IMR-90 (cell line): ENCODE results near the gene RGR. TPM values are rescaled to one million over a fixed set of nuclear protein-coding genes. Genes with fewer than 3 reads are reported as not detected.

Experiments
- ATAC-seq: fragments of 200-7000 bp; cut with Tn5 transposase; 2 replicates; pipeline ENCODE4 v1.9.1; 2020; ENCODE audit warnings: low read depth, mild to moderate bottlenecking, moderate library complexity
- BruUV-seq: library from RNA; stranded (reverse); fragments of 400-500 nt; replicated peaks from 2 replicates; lab custom pipeline; 2021; lab: Mats Ljungman, UMichigan
- CTCF ChIA-PET: fragments of 300-600 bp; formaldehyde crosslinking; extraction: SDS; loops from one replicate; lab custom pipeline; 2021; ENCODE audit warnings: antibody characterized with exemption; lab: Yijun Ruan, JAX
- POLR2A ChIA-PET: fragments of 300-600 bp; sonication (Branson Sonifier 250); formaldehyde crosslinking; loops from one replicate; lab custom pipeline; 2022; ENCODE audit warnings: antibody characterized with exemption; ENCODE audit not compliant: unreplicated experiment; lab: Charles Lee
- DNase-seq: peaks from one replicate; pipeline ENCODE4 v3.0.0; 2013
- H2AFZ ChIP-seq: replicated peaks from 2 replicates; pipeline ENCODE3; 2013; ENCODE audit warnings: low read length, mild to moderate bottlenecking; ENCODE audit not compliant: poor library complexity
- H2AK5ac ChIP-seq: 2 replicates; pipeline ENCODE4 v1.6.1; 2013; ENCODE audit warnings: low read depth, low read length, inconsistent platforms
- H2AK9ac ChIP-seq: replicated peaks from 2 replicates; pipeline ENCODE3; 2013; ENCODE audit warnings: mild to moderate bottlenecking, low read depth, low read length, moderate library complexity; ENCODE audit not compliant: poor library complexity
- H2BK120ac ChIP-seq: 2 replicates; pipeline ENCODE4 v1.6.1; 2013; ENCODE audit warnings: low read depth, low read length, inconsistent platforms
- H2BK15ac ChIP-seq: 3 replicates; pipeline ENCODE4 v1.6.1; 2013; ENCODE audit warnings: low read depth, low read length, inconsistent platforms
- H2BK20ac ChIP-seq: 2 replicates; pipeline ENCODE4 v1.6.1; 2013; ENCODE audit warnings: low read depth, mild to moderate bottlenecking, inconsistent platforms, low read length, moderate library complexity
- H2BK5ac ChIP-seq: 2 replicates; pipeline ENCODE4 v1.6.1; 2013; ENCODE audit warnings: mild to moderate bottlenecking, low read depth, low read length, inconsistent platforms; ENCODE audit not compliant: poor library complexity, severe bottlenecking
- H3K14ac ChIP-seq: replicated peaks from 2 replicates; pipeline ENCODE4 v1.6.1; 2013; ENCODE audit warnings: low read depth, low read length, inconsistent platforms
- H3K18ac ChIP-seq: 2 replicates; pipeline ENCODE4 v1.6.1; 2013; ENCODE audit warnings: low read depth, low read length, control low read depth
- H3K23ac ChIP-seq: 2 replicates; pipeline ENCODE4 v1.6.1; 2013; ENCODE audit warnings: low read depth, low read length, inconsistent platforms
- H3K27ac ChIP-seq: 2 replicates; pipeline ENCODE4 v1.5.1; 2013; ENCODE audit warnings: mild to moderate bottlenecking, control low read depth, low read length; ENCODE audit not compliant: insufficient read depth
- H3K27me3 ChIP-seq: 2 replicates; pipeline ENCODE4 v1.6.1; 2013; ENCODE audit warnings: low read length; ENCODE audit not compliant: control insufficient read depth, insufficient read depth
- H3K36me3 ChIP-seq: 2 replicates; pipeline ENCODE4 v1.6.1; 2013; ENCODE audit warnings: low read length, mixed read lengths; ENCODE audit not compliant: control insufficient read depth, insufficient read depth
- H3K4ac ChIP-seq: 2 replicates; pipeline ENCODE4 v1.6.1; 2013; ENCODE audit warnings: low read depth, low read length, inconsistent platforms
- H3K4me1 ChIP-seq: 2 replicates; pipeline ENCODE4 v1.6.1; 2013; ENCODE audit warnings: low read length, mixed read lengths; ENCODE audit not compliant: control insufficient read depth, insufficient read depth
- H3K4me2 ChIP-seq: 2 replicates; pipeline ENCODE4 v1.6.1; 2013; ENCODE audit warnings: low read depth, mild to moderate bottlenecking, control low read depth, low read length, moderate library complexity
- H3K4me3 ChIP-seq: 2 replicates; pipeline ENCODE4 v1.5.1; 2013; ENCODE audit warnings: low read depth, mild to moderate bottlenecking, control low read depth, low read length, moderate library complexity; ENCODE audit not compliant: insufficient read depth
- H3K56ac ChIP-seq: 2 replicates; pipeline ENCODE4 v1.6.1; 2013; ENCODE audit warnings: low read length, inconsistent platforms; ENCODE audit not compliant: insufficient read depth; ENCODE audit errors: extremely low read depth
- H3K79me1 ChIP-seq, 2 experiments: 2 replicates each; pipeline ENCODE4 v1.6.1; 2013; ENCODE audit warnings: low read length in 2 of 2, inconsistent platforms in 1 of 2, low read depth in 1 of 2
- H3K9ac ChIP-seq: 2 replicates; pipeline ENCODE4 v1.6.1; 2013; ENCODE audit warnings: low read depth, low read length, control low read depth
- H3K9me1 ChIP-seq: 2 replicates; pipeline ENCODE4 v1.6.1; 2013; ENCODE audit warnings: low read length, inconsistent platforms; ENCODE audit not compliant: insufficient read depth
- H3K9me3 ChIP-seq: 2 replicates; pipeline ENCODE4 v1.6.1; 2013; ENCODE audit warnings: low read length; ENCODE audit not compliant: control insufficient read depth, insufficient read depth
- H4K20me1 ChIP-seq: 2 replicates; pipeline ENCODE4 v1.6.1; 2013; ENCODE audit warnings: low read length, inconsistent platforms; ENCODE audit not compliant: insufficient read depth
- H4K5ac ChIP-seq: 2 replicates; pipeline ENCODE4 v1.6.1; 2013; ENCODE audit warnings: mild to moderate bottlenecking, low read depth, low read length, control low read depth
- H4K8ac ChIP-seq, 2 experiments: 2 replicates each; pipeline ENCODE4 v1.6.1; 2013; ENCODE audit warnings: low read depth in 2 of 2, low read length in 2 of 2, control low read depth in 1 of 2, inconsistent platforms in 1 of 2
- H4K91ac ChIP-seq: 2 replicates; pipeline ENCODE4 v1.6.1; 2013; ENCODE audit warnings: low read depth, low read length, inconsistent platforms; ENCODE audit not compliant: insufficient read depth
- BHLHE40 ChIP-seq: fragments of 150-350 bp; IDR thresholded peaks from 2 replicates; pipeline ENCODE4 v1.6.1; 2016; ENCODE audit warnings: mild to moderate bottlenecking, low read depth, low read length
- CHD1 ChIP-seq: IDR thresholded peaks from 2 replicates; pipeline ENCODE4 v1.6.1; 2012; ENCODE audit warnings: low read depth, low read length, improper control_type of control experiment
- FOS ChIP-seq: fragments of 150-350 bp; IDR thresholded peaks from 2 replicates; pipeline ENCODE4 v1.6.1; 2016; ENCODE audit warnings: low read depth, low read length
- MAFK ChIP-seq: IDR thresholded peaks from 2 replicates; pipeline ENCODE4 v1.6.1; 2012; ENCODE audit warnings: low read depth, low read length, improper control_type of control experiment
- MAZ ChIP-seq: IDR thresholded peaks from 2 replicates; pipeline ENCODE4 v1.6.1; 2012; ENCODE audit warnings: low read depth, mild to moderate bottlenecking, low read length, improper control_type of control experiment, moderate library complexity, borderline replicate concordance
- MXI1 ChIP-seq: IDR thresholded peaks from 2 replicates; pipeline ENCODE4 v1.6.1; 2012; ENCODE audit warnings: low read depth, mild to moderate bottlenecking, low read length, moderate library complexity, borderline replicate concordance
- NFE2L2 ChIP-seq: fragments of 150-350 bp; IDR thresholded peaks from 2 replicates; pipeline ENCODE4 v1.6.1; 2016; ENCODE audit warnings: low read depth, mild to moderate bottlenecking, low read length
- POLR2A ChIP-seq: IDR thresholded peaks from 2 replicates; pipeline ENCODE4 v1.6.1; 2012; ENCODE audit warnings: mild to moderate bottlenecking, low read depth, low read length
- RAD21 ChIP-seq: IDR thresholded peaks from 2 replicates; pipeline ENCODE4 v1.6.1; 2012; ENCODE audit warnings: low read length, improper control_type of control experiment
- RFX5 ChIP-seq: IDR thresholded peaks from 2 replicates; pipeline ENCODE4 v1.8.0; 2012; ENCODE audit warnings: low read depth, mild to moderate bottlenecking, low read length, moderate library complexity
- SMC3 ChIP-seq: fragments of 150-350 bp; IDR thresholded peaks from 2 replicates; pipeline ENCODE4 v1.6.1; 2016; ENCODE audit warnings: low read depth, mild to moderate bottlenecking, antibody characterized with exemption, low read length, moderate library complexity
- USF2 ChIP-seq: fragments of 150-350 bp; IDR thresholded peaks from 2 replicates; pipeline ENCODE4 v1.6.1; 2017; ENCODE audit warnings: mild to moderate bottlenecking, antibody characterized with exemption, low read length, low read depth
- WGBS, 2 experiments: methylation state at CpG; one replicate each; pipeline versions ENCODE4 v1.1.5 to v1.1.7; 2013; ENCODE audit warnings: missing lambda C conversion rate in 2 of 2; ENCODE audit not compliant: insufficient read length in 1 of 2; ENCODE audit errors: extremely low coverage in 2 of 2; 5-methylcytosine and 5-hydroxymethylcytosine counted together
- dilution Hi-C: fragments of 300-500 bp; cut with HindIII; formaldehyde crosslinking; loops from one replicate; pipeline ENCODE4 v1.14.3; 2018; ENCODE audit warnings: low sequenced_read_pairs; ENCODE audit not compliant: unreplicated experiment
- in situ Hi-C: fragments of 300-500 bp; cut with MboI; formaldehyde crosslinking; loops from 3 replicates; pipeline ENCODE4 v1.14.3; 2019; ENCODE audit warnings: low sequenced_read_pairs, inconsistent platforms, mixed read lengths
- intact Hi-C: fragments of 100-400 bp; cut with micrococcal nuclease; formaldehyde crosslinking; loops from 2 replicates; pipeline ENCODE4 v1.10.0; 2022
- polyA plus RNA-seq, 3 experiments: library from polyadenylated mRNA; depleted of rRNA; stranded (reverse); fragments of >200 nt; gene quantifications; 2 replicates each; pipeline ENCODE4 v1.2.3, GENCODE V29; 2012; ENCODE audit warnings: low replicate concordance in 1 of 3
- total RNA-seq: library from RNA; depleted of rRNA; stranded (reverse); fragments of >200 nt; gene quantifications from 2 replicates; pipeline ENCODE4 v1.2.3, GENCODE V29; 2012

Gene RGR
- total and polyA plus RNA-seq, 2 of the 4 experiments (the other 2 are of a cell fraction), result not detected

GRCh38 chr10:84214046-84214572 lies 30.7 kb upstream of the RGR start:
- CTCF ChIA-PET, result no interaction called here
- no peak overlapping the region for H4K5ac ChIP-seq
- intact Hi-C loops, result no loop called here

More at GRCh38 chr10:84214046-84214572, 30.7 kb upstream of the RGR start:
- ATAC-seq (no peak), DNase-seq (no peak)
- no peak overlapping the region for H4K8ac ChIP-seq
- dilution Hi-C loops (no loop called here), in situ Hi-C loops (no loop called here)
- H2BK15ac ChIP-seq, result no peak overlapping the region
- no peak for TF ChIP-seq BHLHE40
- no peak for TF ChIP-seq MAZ
- TF ChIP-seq RFX5, result no peak
- TF ChIP-seq SMC3, result no peak
- no peak for TF ChIP-seq MAFK
- no peak for TF ChIP-seq USF2
- no peak for TF ChIP-seq FOS
- no peak for TF ChIP-seq RAD21
- no peak for TF ChIP-seq MXI1
- TF ChIP-seq NFE2L2, result no peak
- TF ChIP-seq CHD1, result no peak
- TF ChIP-seq POLR2A, result no peak
- no peak overlapping the region for H2BK5ac ChIP-seq
- no peak overlapping the region for H2AK9ac ChIP-seq
- H3K4ac ChIP-seq, result no peak overlapping the region
- H3K9me3 ChIP-seq, result no peaks in the 10 kb centered on the region
- no peak overlapping the region for H3K56ac ChIP-seq
- no peak overlapping the region for H4K91ac ChIP-seq
- no peak overlapping the region for H2BK20ac ChIP-seq
- no peak overlapping the region for H3K14ac ChIP-seq
- H3K4me1 ChIP-seq, result no peaks in the 10 kb centered on the region
- no peaks in the 10 kb centered on the region for H3K36me3 ChIP-seq
- no peaks in the 10 kb centered on the region for H4K20me1 ChIP-seq
- no peak overlapping the region for H3K18ac ChIP-seq
- H3K4me3 ChIP-seq, result no peak overlapping the region
- no TSS peak for BruUV-seq
- H3K23ac ChIP-seq, result no peak overlapping the region
- H2AFZ ChIP-seq, result no peak overlapping the region
- H3K9me1 ChIP-seq, result no peaks in the 10 kb centered on the region
- H3K79me1 ChIP-seq, result no peaks in the 10 kb centered on the region
- WGBS, 2 experiments, result 67% methylated on average over 16 of the region's 25 CpGs; no CpG with 5 or more reads in 1 of the 2 experiments
- H3K27ac ChIP-seq, result no peak overlapping the region
- H3K4me2 ChIP-seq, result no peak overlapping the region
- H3K9ac ChIP-seq, result no peak overlapping the region
- H2BK120ac ChIP-seq, result no peak overlapping the region
- H3K27me3 ChIP-seq, result no peaks in the 10 kb centered on the region; the same call in 1 of the 2 replicates
- POLR2A ChIA-PET, result no interaction called here
- H2AK5ac ChIP-seq, result no peak overlapping the region
